ENCODE data around the gene CBLL2. TPM values are rescaled to one million over a fixed set of nuclear protein-coding genes. Genes with fewer than 3 reads are reported as not detected.
"Not testable (repeated sequence)": the region's sequence is repeated elsewhere in the genome, so short reads cannot be mapped to it uniquely, and the experiment has no call there.

CBLL2 gene
- total and polyA plus RNA-seq, 2 donors, result not detected

- no peaks in the 10 kb centered on the region for H3K36me3 ChIP-seq (ENCODE audit: control insufficient read depth in 2 of 2, insufficient read depth in 2 of 2, low read length in 1 of 2)
- no peak for DNase-seq (ENCODE audit: low read depth in 6 of 9, low spot score in 9 of 9)
- no peaks in the 10 kb centered on the region for H3K4me1 ChIP-seq (ENCODE audit: control insufficient read depth in 2 of 2, insufficient read depth in 2 of 2, low read length in 2 of 2)
- no peak overlapping the region for H3K27ac ChIP-seq (ENCODE audit: low read depth in 1 of 2, low read length in 1 of 2)
- H3K27me3 ChIP-seq (ENCODE audit: control insufficient read depth in 2 of 2, insufficient read depth in 1 of 2, low read length in 1 of 2), result no peaks in the 10 kb centered on the region
- H3K9me3 ChIP-seq (ENCODE audit: control insufficient read depth in 2 of 2, insufficient read depth in 1 of 2, low read length in 1 of 2), result no peaks in the 10 kb centered on the region
- 92% methylated on average over 6 of the region's 6 CpGs for WGBS
- H3K4me3 ChIP-seq (ENCODE audit: low read length in 2 of 2), result no peak overlapping the region
These were observed 4.1 kb downstream of the CBLL2 start for GRCh38 chrX:22276781-22277180.

GRCh38 chrX:22278375-22278774 lies 5.7 kb downstream of the CBLL2 start:
- Histone ChIP-seq H3K36me3 (ENCODE audit: control insufficient read depth in 2 of 2, insufficient read depth in 2 of 2, low read length in 1 of 2) (no peaks in the 10 kb centered on the region), H3K27me3 (ENCODE audit: control insufficient read depth in 2 of 2, insufficient read depth in 1 of 2, low read length in 1 of 2) (no peaks in the 10 kb centered on the region), H3K27ac (ENCODE audit: low read depth in 1 of 2, low read length in 1 of 2) (no peak overlapping the region), H3K4me1 (ENCODE audit: control insufficient read depth in 2 of 2, insufficient read depth in 2 of 2, low read length in 2 of 2) (no peaks in the 10 kb centered on the region), H3K9me3 (ENCODE audit: control insufficient read depth in 2 of 2, insufficient read depth in 1 of 2, low read length in 1 of 2) (no peaks in the 10 kb centered on the region), H3K4me3 (ENCODE audit: low read length in 2 of 2) (no peak overlapping the region)
- WGBS, result 72% methylated on average over 3 of the region's 3 CpGs
- DNase-seq (ENCODE audit: low read depth in 6 of 9, low spot score in 9 of 9), result no peak

DNA sequence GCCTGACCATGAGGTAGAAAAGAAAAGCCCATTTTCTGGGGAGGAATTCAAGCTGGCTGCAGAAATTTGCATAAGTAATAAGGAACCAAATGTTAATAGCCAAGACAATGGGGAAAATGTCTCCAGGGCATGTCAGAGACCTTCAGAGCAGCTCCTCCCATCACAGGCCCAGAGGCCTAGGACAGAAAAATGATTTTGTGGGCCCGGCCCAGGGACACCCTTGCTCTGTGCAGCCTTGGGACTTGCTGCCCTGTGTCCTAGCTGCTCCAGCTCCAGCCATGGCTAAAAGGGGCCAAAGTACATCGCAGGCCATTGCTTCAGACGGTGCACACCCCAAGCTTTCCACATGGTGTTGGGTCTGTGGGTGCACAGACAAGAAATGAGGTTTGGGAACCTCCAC lies 16.5 kb downstream of the CBLL2 start:
- H3K36me3 ChIP-seq (ENCODE audit: control insufficient read depth in 2 of 2, insufficient read depth in 2 of 2, low read length in 1 of 2); H3K27ac ChIP-seq (ENCODE audit: low read depth in 1 of 2, low read length in 1 of 2); H3K4me1 ChIP-seq (ENCODE audit: control insufficient read depth in 2 of 2, insufficient read depth in 2 of 2, low read length in 2 of 2); H3K27me3 ChIP-seq (ENCODE audit: control insufficient read depth in 2 of 2, insufficient read depth in 1 of 2, low read length in 1 of 2); H3K9me3 ChIP-seq (ENCODE audit: control insufficient read depth in 2 of 2, insufficient read depth in 1 of 2, low read length in 1 of 2); H3K4me3 ChIP-seq (ENCODE audit: low read length in 2 of 2); DNase-seq (ENCODE audit: low read depth in 6 of 9, low spot score in 9 of 9): not testable (repeated sequence)
- WGBS, result 90% methylated on average over 3 of the region's 3 CpGs

DNA sequence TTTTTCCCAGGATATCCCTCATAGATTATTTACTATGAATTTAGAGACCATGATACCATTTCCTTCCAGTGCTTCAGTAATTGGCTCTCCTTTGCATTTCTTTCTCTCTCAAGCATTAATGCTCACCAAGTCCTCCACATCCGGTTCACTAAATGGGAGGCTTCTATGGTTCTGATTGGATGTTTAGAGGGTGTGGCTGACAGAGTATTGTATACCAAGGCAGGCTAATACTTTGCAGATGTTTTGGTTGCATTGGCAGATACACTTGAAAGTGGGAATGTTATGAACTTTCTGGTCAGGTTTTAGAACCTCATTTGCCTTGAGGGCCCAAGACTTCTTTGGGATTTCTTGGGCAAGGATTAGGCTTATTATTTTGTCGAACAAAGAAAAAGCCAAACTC lies 24.2 kb downstream of the CBLL2 start:
- H3K9me3 ChIP-seq (ENCODE audit: control insufficient read depth in 2 of 2, insufficient read depth in 1 of 2, low read length in 1 of 2), result no peaks in the 10 kb centered on the region
- WGBS, result 92% methylated on average over 2 of the region's 2 CpGs
- no peaks in the 10 kb centered on the region for H3K27me3 ChIP-seq (ENCODE audit: control insufficient read depth in 2 of 2, insufficient read depth in 1 of 2, low read length in 1 of 2)
- no peak overlapping the region for H3K27ac ChIP-seq (ENCODE audit: low read depth in 1 of 2, low read length in 1 of 2)
- no peaks in the 10 kb centered on the region for H3K4me1 ChIP-seq (ENCODE audit: control insufficient read depth in 2 of 2, insufficient read depth in 2 of 2, low read length in 2 of 2)
- no peak overlapping the region for H3K4me3 ChIP-seq (ENCODE audit: low read length in 2 of 2)
- H3K36me3 ChIP-seq (ENCODE audit: control insufficient read depth in 2 of 2, insufficient read depth in 2 of 2, low read length in 1 of 2), result no peaks in the 10 kb centered on the region
- no peak for DNase-seq (ENCODE audit: low read depth in 6 of 9, low spot score in 9 of 9)

DNA sequence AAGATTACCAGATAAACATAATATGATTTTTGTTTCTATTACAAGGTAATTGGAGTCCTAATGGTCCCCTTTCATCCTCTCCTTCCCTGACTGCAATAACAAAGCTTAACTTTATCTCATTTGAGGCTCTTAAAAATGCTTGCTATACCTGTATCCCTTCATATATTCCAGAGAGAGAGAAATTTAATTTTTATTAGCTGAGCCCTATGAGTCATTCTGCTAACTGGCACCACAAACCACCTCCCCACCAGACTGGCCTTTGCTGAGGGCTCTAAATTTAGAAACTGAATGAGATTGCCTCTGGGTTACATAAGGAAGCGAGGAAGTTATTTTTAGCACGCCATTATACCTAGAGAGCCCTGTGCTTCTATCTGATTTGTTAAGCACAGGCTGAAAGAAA lies 27.4 kb downstream of the CBLL2 start:
- H3K27ac ChIP-seq (ENCODE audit: low read depth in 1 of 2, low read length in 1 of 2), result no peak overlapping the region
- H3K36me3 ChIP-seq (ENCODE audit: control insufficient read depth in 2 of 2, insufficient read depth in 2 of 2, low read length in 1 of 2), result no peaks in the 10 kb centered on the region
- H3K4me3 ChIP-seq (ENCODE audit: low read length in 2 of 2), result no peak overlapping the region
- no peaks in the 10 kb centered on the region for H3K27me3 ChIP-seq (ENCODE audit: control insufficient read depth in 2 of 2, insufficient read depth in 1 of 2, low read length in 1 of 2)
- H3K4me1 ChIP-seq (ENCODE audit: control insufficient read depth in 2 of 2, insufficient read depth in 2 of 2, low read length in 2 of 2), result no peaks in the 10 kb centered on the region
- no peaks in the 10 kb centered on the region for H3K9me3 ChIP-seq (ENCODE audit: control insufficient read depth in 2 of 2, insufficient read depth in 1 of 2, low read length in 1 of 2)
- no peak for DNase-seq (ENCODE audit: low read depth in 6 of 9, low spot score in 9 of 9)
- WGBS, result 3% methylated on average over 2 of the region's 2 CpGs

- Histone ChIP-seq H3K27me3 (ENCODE audit: control insufficient read depth in 2 of 2, insufficient read depth in 1 of 2, low read length in 1 of 2) (no peaks in the 10 kb centered on the region), H3K4me3 (ENCODE audit: low read length in 2 of 2) (no peak overlapping the region), H3K9me3 (ENCODE audit: control insufficient read depth in 2 of 2, insufficient read depth in 1 of 2, low read length in 1 of 2) (no peaks in the 10 kb centered on the region), H3K4me1 (ENCODE audit: control insufficient read depth in 2 of 2, insufficient read depth in 2 of 2, low read length in 2 of 2) (no peaks in the 10 kb centered on the region), H3K27ac (ENCODE audit: low read depth in 1 of 2, low read length in 1 of 2) (no peak overlapping the region), H3K36me3 (ENCODE audit: control insufficient read depth in 2 of 2, insufficient read depth in 2 of 2, low read length in 1 of 2) (no peaks in the 10 kb centered on the region)
- 91% methylated on average over 3 of the region's 3 CpGs for WGBS
- no peak for DNase-seq (ENCODE audit: low read depth in 6 of 9, low spot score in 9 of 9)
These were observed 38.1 kb downstream of the CBLL2 start for GRCh38 chrX:22310779-22311178.

GRCh38 chrX:22313766-22314165 lies 41.1 kb downstream of the CBLL2 start:
- H3K27me3 ChIP-seq (ENCODE audit: control insufficient read depth in 2 of 2, insufficient read depth in 1 of 2, low read length in 1 of 2), result no peaks in the 10 kb centered on the region
- no peak overlapping the region for H3K4me3 ChIP-seq (ENCODE audit: low read length in 2 of 2)
- DNase-seq (ENCODE audit: low read depth in 6 of 9, low spot score in 9 of 9), result no peak
- no peaks in the 10 kb centered on the region for H3K4me1 ChIP-seq (ENCODE audit: control insufficient read depth in 2 of 2, insufficient read depth in 2 of 2, low read length in 2 of 2)
- no peaks in the 10 kb centered on the region for H3K9me3 ChIP-seq (ENCODE audit: control insufficient read depth in 2 of 2, insufficient read depth in 1 of 2, low read length in 1 of 2)
- WGBS, result 94% methylated on average over 3 of the region's 3 CpGs
- no peak overlapping the region for H3K27ac ChIP-seq (ENCODE audit: low read depth in 1 of 2, low read length in 1 of 2)
- no peaks in the 10 kb centered on the region for H3K36me3 ChIP-seq (ENCODE audit: control insufficient read depth in 2 of 2, insufficient read depth in 2 of 2, low read length in 1 of 2)

DNA sequence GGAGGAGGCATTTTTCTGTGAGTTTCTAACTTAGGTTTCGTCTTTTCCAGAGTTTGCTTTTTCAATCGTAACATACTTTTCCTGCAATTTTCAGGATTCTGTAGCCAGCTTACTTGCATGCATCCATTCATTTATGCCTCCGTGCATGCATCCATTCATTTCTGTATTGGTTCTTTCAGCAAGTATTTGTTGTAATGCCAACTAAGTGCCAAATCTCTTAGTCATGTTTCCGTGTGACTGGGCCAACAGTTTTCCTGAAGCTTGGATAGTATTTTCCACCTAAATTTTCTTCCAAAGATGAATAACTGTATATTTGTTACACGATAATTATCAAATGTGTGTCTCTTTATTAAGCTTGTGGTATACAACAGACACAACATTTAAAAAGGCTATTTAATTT lies 41.5 kb downstream of the CBLL2 start:
- no peaks in the 10 kb centered on the region for H3K27me3 ChIP-seq (ENCODE audit: control insufficient read depth in 2 of 2, insufficient read depth in 1 of 2, low read length in 1 of 2)
- no peak overlapping the region for H3K27ac ChIP-seq (ENCODE audit: low read depth in 1 of 2, low read length in 1 of 2)
- WGBS, result 86% methylated on average over 5 of the region's 5 CpGs
- no peak overlapping the region for H3K4me3 ChIP-seq (ENCODE audit: low read length in 2 of 2)
- H3K36me3 ChIP-seq (ENCODE audit: control insufficient read depth in 2 of 2, insufficient read depth in 2 of 2, low read length in 1 of 2), result no peaks in the 10 kb centered on the region
- H3K9me3 ChIP-seq (ENCODE audit: control insufficient read depth in 2 of 2, insufficient read depth in 1 of 2, low read length in 1 of 2), result no peaks in the 10 kb centered on the region
- DNase-seq (ENCODE audit: low read depth in 6 of 9, low spot score in 9 of 9), result no peak
- no peaks in the 10 kb centered on the region for H3K4me1 ChIP-seq (ENCODE audit: control insufficient read depth in 2 of 2, insufficient read depth in 2 of 2, low read length in 2 of 2)

GRCh38 chrX:22314692-22315091 lies 42.0 kb downstream of the CBLL2 start:
- no peak overlapping the region for H3K27ac ChIP-seq (ENCODE audit: low read depth in 1 of 2, low read length in 1 of 2)
- WGBS, result 8% methylated on average over 2 of the region's 2 CpGs
- DNase-seq (ENCODE audit: low read depth in 6 of 9, low spot score in 9 of 9), result no peak
- H3K9me3 ChIP-seq (ENCODE audit: control insufficient read depth in 2 of 2, insufficient read depth in 1 of 2, low read length in 1 of 2), result no peaks in the 10 kb centered on the region
- H3K36me3 ChIP-seq (ENCODE audit: control insufficient read depth in 2 of 2, insufficient read depth in 2 of 2, low read length in 1 of 2), result no peaks in the 10 kb centered on the region
- H3K4me1 ChIP-seq (ENCODE audit: control insufficient read depth in 2 of 2, insufficient read depth in 2 of 2, low read length in 2 of 2), result no peaks in the 10 kb centered on the region
- no peaks in the 10 kb centered on the region for H3K27me3 ChIP-seq (ENCODE audit: control insufficient read depth in 2 of 2, insufficient read depth in 1 of 2, low read length in 1 of 2)
- H3K4me3 ChIP-seq (ENCODE audit: low read length in 2 of 2), result no peak overlapping the region

DNA sequence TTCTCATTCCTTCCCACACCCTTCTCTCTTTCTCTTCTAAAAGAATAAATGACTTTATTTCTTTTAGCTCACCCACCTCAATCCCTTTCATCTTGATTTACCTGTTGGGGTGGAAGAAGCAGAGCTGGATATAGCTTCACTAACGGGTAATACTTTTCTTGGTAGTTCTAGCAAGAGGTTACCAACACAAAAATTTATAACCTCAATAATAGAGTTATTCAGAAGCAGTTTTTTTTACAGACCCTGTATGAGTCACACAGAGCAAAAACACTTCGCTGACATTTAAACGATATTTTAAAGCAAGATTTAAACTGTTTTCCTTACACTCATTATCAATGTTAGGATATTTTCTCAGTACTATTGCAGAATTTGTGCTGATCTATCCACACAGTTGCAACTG lies 42.4 kb downstream of the CBLL2 start:
- Histone ChIP-seq H3K27me3 (ENCODE audit: control insufficient read depth in 2 of 2, insufficient read depth in 1 of 2, low read length in 1 of 2) (no peaks in the 10 kb centered on the region), H3K9me3 (ENCODE audit: control insufficient read depth in 2 of 2, insufficient read depth in 1 of 2, low read length in 1 of 2) (no peaks in the 10 kb centered on the region), H3K27ac (ENCODE audit: low read depth in 1 of 2, low read length in 1 of 2) (no peak overlapping the region), H3K36me3 (ENCODE audit: control insufficient read depth in 2 of 2, insufficient read depth in 2 of 2, low read length in 1 of 2) (no peaks in the 10 kb centered on the region), H3K4me3 (ENCODE audit: low read length in 2 of 2) (no peak overlapping the region), H3K4me1 (ENCODE audit: control insufficient read depth in 2 of 2, insufficient read depth in 2 of 2, low read length in 2 of 2) (no peaks in the 10 kb centered on the region)
- no peak for DNase-seq (ENCODE audit: low read depth in 6 of 9, low spot score in 9 of 9)
- WGBS, result 98% methylated on average over 3 of the region's 3 CpGs
